Neural progenitor cell (in vitro differentiated cells): ENCODE measurements around the gene UBE3C. TPM values are rescaled to one million over a fixed set of nuclear protein-coding genes. Genes with fewer than 3 reads are reported as not detected.

Source experiments
- DNase-seq: peaks from one replicate; pipeline ENCODE4 v3.0.0-alpha.2; 2016; ENCODE audit warnings: low spot score
- H2AFZ ChIP-seq: fragments of 200-600 bp; sonication (generic); replicated peaks from 2 replicates; pipeline ENCODE4 v1.6.1; 2016; ENCODE audit warnings: antibody characterized with exemption
- H3F3A ChIP-seq: fragments of 200-600 bp; sonication (generic); 2 replicates; pipeline ENCODE4 v1.6.1; 2016; ENCODE audit warnings: antibody characterized with exemption, low read depth
- H3K27ac ChIP-seq: fragments of 200-600 bp; sonication (generic); 2 replicates; pipeline ENCODE4 v1.5.1; 2016; ENCODE audit warnings: mild to moderate bottlenecking
- H3K27me3 ChIP-seq: fragments of 200-600 bp; sonication (generic); 2 replicates; pipeline ENCODE4 v1.6.1; 2016; ENCODE audit warnings: mild to moderate bottlenecking, moderate library complexity
- H3K36me3 ChIP-seq: fragments of 200-600 bp; sonication (generic); 2 replicates; pipeline ENCODE4 v1.5.1; 2016
- H3K4me1 ChIP-seq: fragments of 200-600 bp; sonication (generic); 2 replicates; pipeline ENCODE4 v1.6.1; 2016; ENCODE audit warnings: mixed run types
- H3K4me2 ChIP-seq: fragments of 200-600 bp; sonication (generic); 2 replicates; pipeline ENCODE4 v1.6.1; 2016
- H3K4me3 ChIP-seq: fragments of 200-600 bp; sonication (generic); 2 replicates; pipeline ENCODE4 v1.5.1; 2016
- H3K79me2 ChIP-seq: fragments of 200-600 bp; sonication (generic); 2 replicates; pipeline ENCODE4 v1.6.1; 2016; ENCODE audit warnings: low read depth
- H3K9ac ChIP-seq: fragments of 200-600 bp; sonication (generic); 2 replicates; pipeline ENCODE4 v1.6.1; 2016
- H3K9me3 ChIP-seq: fragments of 200-600 bp; sonication (generic); 2 replicates; pipeline ENCODE4 v1.5.1; 2016; ENCODE audit warnings: low read depth
- H4K20me1 ChIP-seq: fragments of 200-600 bp; sonication (generic); 2 replicates; pipeline ENCODE4 v1.6.1; 2016; ENCODE audit warnings: low read depth
- H3K27ac Mint-ChIP-seq: 3 replicates; pipeline ENCODE4 v1.8.0; 2021; ENCODE audit warnings: mixed read lengths
- H3K27me3 Mint-ChIP-seq: 2 replicates; pipeline ENCODE4 v1.8.0; 2022; ENCODE audit warnings: low read depth, mild to moderate bottlenecking, inconsistent platforms, moderate library complexity, mixed read lengths; ENCODE audit not compliant: insufficient read depth
- H3K36me3 Mint-ChIP-seq: 3 replicates; pipeline ENCODE4 v1.8.0; 2021; ENCODE audit warnings: mixed read lengths
- H3K4me1 Mint-ChIP-seq: 3 replicates; pipeline ENCODE4 v1.8.0; 2021; ENCODE audit warnings: mixed read lengths
- H3K4me3 Mint-ChIP-seq: 3 replicates; pipeline ENCODE4 v1.8.0; 2021; ENCODE audit warnings: mild to moderate bottlenecking, moderate library complexity, mixed read lengths
- H3K9me3 Mint-ChIP-seq: 3 replicates; pipeline ENCODE4 v1.8.0; 2020; ENCODE audit warnings: mixed read lengths
- CTCF ChIP-seq: fragments of 200-600 bp; sonication (generic); IDR thresholded peaks from 2 replicates; pipeline ENCODE4 v1.5.1; 2017; ENCODE audit warnings: antibody characterized with exemption, mild to moderate bottlenecking
- EZH2 ChIP-seq: fragments of 200-600 bp; sonication (generic); IDR thresholded peaks from 2 replicates; pipeline ENCODE4 v1.6.1; 2017; ENCODE audit warnings: antibody characterized with exemption, mild to moderate bottlenecking, moderate library complexity
- EZH2phosphoT487 ChIP-seq: fragments of 200-600 bp; sonication (generic); IDR thresholded peaks from 2 replicates; pipeline ENCODE4 v1.6.1; 2017; ENCODE audit warnings: antibody characterized with exemption
- small RNA-seq: library from RNA; depleted of rRNA; stranded (forward); fragments of <200 nt; gene quantifications from one replicate; pipeline ENCODE3, GENCODE V24; 2015
- total RNA-seq: library from RNA; depleted of rRNA; stranded (reverse); fragments of >200 nt; gene quantifications from 2 replicates; pipeline ENCODE4 v1.2.3, GENCODE V29; 2015; ENCODE audit warnings: low replicate concordance

Gene UBE3C
- total RNA-seq, 1 donor from 2014 or later: 65.9 TPM

- Mint-ChIP-seq H3K27ac (no peak overlapping the region), H3K4me1 (peaks cover 11% of the 10 kb centered on the region), H3K4me3 (no peak overlapping the region), H3K36me3 (no peaks in the 10 kb centered on the region), H3K9me3 (no peaks in the 10 kb centered on the region), H3K27me3 (peaks cover 2% of the 10 kb centered on the region)
- DNase-seq: no peak
- Histone ChIP-seq H3K79me2 (no peaks in the 10 kb centered on the region), H4K20me1 (no peaks in the 10 kb centered on the region), H3F3A (peaks cover under 1% of the 10 kb centered on the region), H3K36me3 (no peaks in the 10 kb centered on the region), H3K9me3 (no peaks in the 10 kb centered on the region), H3K27ac (no peak overlapping the region), H2AFZ (no peak overlapping the region), H3K4me3 (no peak overlapping the region), H3K27me3 (peaks cover 6% of the 10 kb centered on the region), H3K9ac (no peak overlapping the region), H3K4me1 (no peaks in the 10 kb centered on the region), H3K4me2 (no peak overlapping the region)
- TF ChIP-seq EZH2phosphoT487 (no peak), CTCF (no peak), EZH2 (no peak)
These were observed 174.2 kb downstream of the UBE3C start for GRCh38 chr7:157312941-157313340.

- Histone ChIP-seq H3K27ac (no peak overlapping the region), H3K9ac (no peak overlapping the region), H3K27me3 (peaks cover 6% of the 10 kb centered on the region), H3K79me2 (no peaks in the 10 kb centered on the region), H4K20me1 (no peaks in the 10 kb centered on the region), H2AFZ (no peak overlapping the region), H3K4me2 (no peak overlapping the region), H3K9me3 (no peaks in the 10 kb centered on the region), H3F3A (peaks cover 7% of the 10 kb centered on the region), H3K36me3 (no peaks in the 10 kb centered on the region), H3K4me3 (no peak overlapping the region), H3K4me1 (no peaks in the 10 kb centered on the region)
- Mint-ChIP-seq H3K9me3 (no peaks in the 10 kb centered on the region), H3K27ac (no peak overlapping the region), H3K4me1 (peaks cover 13% of the 10 kb centered on the region), H3K4me3 (no peak overlapping the region), H3K36me3 (no peaks in the 10 kb centered on the region), H3K27me3 (peaks cover 4% of the 10 kb centered on the region)
- DNase-seq: no peak
- TF ChIP-seq EZH2phosphoT487 (no peak), EZH2 (no peak), CTCF (no peak)
These were observed 174.9 kb downstream of the UBE3C start for GRCh38 chr7:157313645-157314044.

- no peak overlapping the region for H3K4me3 Mint-ChIP-seq
- Histone ChIP-seq H3K27ac (no peak overlapping the region), H3K79me2 (no peaks in the 10 kb centered on the region), H3F3A (peaks cover 7% of the 10 kb centered on the region), H3K9ac (no peak overlapping the region), H3K9me3 (no peaks in the 10 kb centered on the region), H4K20me1 (no peaks in the 10 kb centered on the region), H3K36me3 (no peaks in the 10 kb centered on the region), H3K4me1 (peaks cover 3% of the 10 kb centered on the region), H3K27me3 (no peaks in the 10 kb centered on the region), H3K4me2 (no peak overlapping the region), H2AFZ (peak overlapping the region; percentile 50), H3K4me3 (no peak overlapping the region)
- TF ChIP-seq EZH2: no peak
- TF ChIP-seq EZH2phosphoT487: no peak
- no peak for TF ChIP-seq CTCF
- H3K27ac Mint-ChIP-seq: no peak overlapping the region
- no peaks in the 10 kb centered on the region for H3K9me3 Mint-ChIP-seq
- H3K4me1 Mint-ChIP-seq: peaks cover 12% of the 10 kb centered on the region
- H3K27me3 Mint-ChIP-seq: peaks cover 3% of the 10 kb centered on the region
- no peak for DNase-seq
- H3K36me3 Mint-ChIP-seq: peaks cover 2% of the 10 kb centered on the region
These were observed 179.4 kb downstream of the UBE3C start for GRCh38 chr7:157318015-157318706.

Small RNA genes within 50 kb of the gene (small RNA-seq; reads per million reads assigned to genes)
- not detected for gene AC004975.1

Other genes starting within 250 kb of the UBE3C start
- gene LMBR1, start 245.7 kb upstream of the UBE3C start, total RNA-seq: 42.0 and 58.1 TPM in 2 replicates
- gene NOM1, start 189.2 kb upstream of the UBE3C start, total RNA-seq: 10.9 and 18.5 TPM in 2 replicates
- not detected in 2 replicates for gene MNX1, start 128.3 kb upstream of the UBE3C start, total RNA-seq
- gene DNAJB6, start 198.1 kb downstream of the UBE3C start, total RNA-seq: 131 and 172 TPM in 2 replicates